ENCODE measurements around the gene CASP1.

DNA sequence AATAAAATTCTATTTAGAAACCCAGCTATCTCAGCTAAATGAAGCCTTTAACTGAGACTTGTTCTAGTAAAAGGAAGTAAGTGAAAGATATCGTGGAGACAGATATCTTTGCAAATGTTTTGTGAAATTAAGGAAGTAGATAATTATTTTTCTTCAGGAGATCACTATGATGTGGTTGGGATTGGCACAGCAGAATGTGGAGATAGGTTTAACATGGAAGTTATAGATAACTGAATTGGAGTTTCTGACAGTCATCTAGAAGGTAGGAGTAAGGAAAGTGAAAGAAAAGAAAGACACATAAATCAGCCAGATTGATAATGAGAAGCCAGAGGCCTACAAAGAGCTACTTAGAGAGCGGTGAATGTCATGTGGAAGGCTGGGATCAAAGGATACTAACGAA, 7.3 kb downstream of the CASP1 start:
- TF ChIP-seq CTCF (conservative IDR thresholded peaks at IDR 0.05; ENCODE audit: low read length): no peak
- TF ChIP-seq EZH2phosphoT487 (IDR thresholded peaks at IDR 0.05; ENCODE audit: borderline replicate concordance, low read depth, low read length): no peak
